LNCaP clone FGC (cell line): ENCODE results near the gene GORASP2.

Experiments
- DNase-seq: peaks from one replicate; pipeline ENCODE4 v3.0.0-alpha.2; 2011; ENCODE audit warnings: low read depth
- H3K4me3 ChIP-seq: 2 replicates; pipeline ENCODE4 v1.5.1; 2011; ENCODE audit warnings: mild to moderate bottlenecking, low read depth, low read length, control low read depth
- CTCF ChIP-seq: IDR thresholded peaks from 2 replicates; pipeline ENCODE4 v1.5.1; 2012; ENCODE audit warnings: mild to moderate bottlenecking; ENCODE audit not compliant: control insufficient read depth, insufficient read depth; ENCODE audit errors: extremely low read depth

GORASP2 gene

GRCh38 chr2:170924969-170925368 lies 4.1 kb upstream of the GORASP2 start:
- no peak for TF ChIP-seq CTCF
- no peak overlapping the region for H3K4me3 ChIP-seq
- DNase-seq, result no peak

- TF ChIP-seq CTCF, result no peak
Observed at GRCh38 chr2:170925923-170926322, 3.1 kb upstream of the GORASP2 start.

GRCh38 chr2:170926743-170927297 lies 2.2 kb upstream of the GORASP2 start:
- H3K4me3 ChIP-seq, result no peak overlapping the region
- TF ChIP-seq CTCF, result no peak
- no peak for DNase-seq

More at GRCh38 chr2:170925923-170926322, 3.1 kb upstream of the GORASP2 start:
- no peak for DNase-seq
- H3K4me3 ChIP-seq, result no peak overlapping the region

GRCh38 chr2:170928036-170928823 lies 823 bp upstream of the GORASP2 start:
- DNase-seq, result no peak
- TF ChIP-seq CTCF, result no peak
- H3K4me3 ChIP-seq, result peak overlapping the region; percentile 94

- DNase-seq, result no peak
- H3K4me3 ChIP-seq, result peak overlapping the region; percentile 94
- TF ChIP-seq CTCF, result no peak
Observed at GRCh38 chr2:170929686-170930050, 615 bp downstream of the GORASP2 start.

- H3K4me3 ChIP-seq, result peak overlapping the region; percentile 94
- no peak for DNase-seq
- TF ChIP-seq CTCF, result no peak
Observed at GRCh38 chr2:170930131-170930990, 1.3 kb downstream of the GORASP2 start.
